GM12878 (cell line): ENCODE results near the gene UNG. TPM values are rescaled to one million over a fixed set of nuclear protein-coding genes. Genes with fewer than 3 reads are reported as not detected.

Experiments
- ATAC-seq: fragments of 200-7000 bp; cut with Tn5 transposase; 3 replicates; pipeline ENCODE4 v1.9.1; 2020; ENCODE audit warnings: mild to moderate bottlenecking, moderate library complexity
- BruUV-seq: library from RNA; stranded (reverse); fragments of 400-500 nt; replicated peaks from 2 replicates; lab custom pipeline; 2021; lab: Mats Ljungman, UMichigan
- CTCF ChIA-PET: fragments of 300-600 bp; sonication (Branson Sonifier 250); formaldehyde crosslinking; extraction: SDS; loops from one replicate; lab custom pipeline; 2021; ENCODE audit warnings: inconsistent platforms; lab: Yijun Ruan, JAX
- POLR2A ChIA-PET: fragments of 350-600 bp; formaldehyde crosslinking; extraction: SDS; loops from one replicate; lab custom pipeline; 2021; ENCODE audit warnings: inconsistent platforms; lab: Charles Lee
- RAD21 ChIA-PET: fragments of 300-600 bp; sonication (Branson Sonifier 250); formaldehyde crosslinking; loops from one replicate; lab custom pipeline; 2023; ENCODE audit warnings: antibody characterized with exemption; ENCODE audit not compliant: unreplicated experiment; lab: Charles Lee
- SMC1A ChIA-PET: fragments of 300-600 bp; sonication (Branson Sonifier 250); formaldehyde crosslinking; loops from one replicate; lab custom pipeline; 2023; ENCODE audit not compliant: unreplicated experiment, uncharacterized antibody; lab: Charles Lee
- DNase-seq: peaks from one replicate; pipeline ENCODE4 v3.0.0-alpha.2; 2011; ENCODE audit warnings: low read depth, low spot score
- FAIRE-seq: peaks from 3 replicates; lab custom pipeline; 2011; peaks lifted over from hg19 to GRCh38; lab: Jason Lieb, UNC
- H2AFZ ChIP-seq: 2 replicates; pipeline ENCODE4 v1.6.0; 2011; ENCODE audit warnings: low read depth, low read length, control low read depth; ENCODE audit not compliant: control insufficient read depth
- H3K27ac ChIP-seq: 2 replicates; pipeline ENCODE4 v1.5.1; 2011; ENCODE audit warnings: control low read depth; ENCODE audit not compliant: control insufficient read depth, insufficient read depth
- H3K27me3 ChIP-seq, 2 experiments: replicated peaks in 1 of 2; 2 replicates each; pipeline versions ENCODE4 v1.6.0 to v1.6.1; 2011; ENCODE audit warnings: low read length in 1 of 2; ENCODE audit not compliant: control insufficient read depth in 2 of 2, insufficient read depth in 2 of 2
- H3K36me3 ChIP-seq, 2 experiments: 2 replicates each; pipeline ENCODE4 v1.5.1; 2011; ENCODE audit warnings: low read length in 1 of 2; ENCODE audit not compliant: control insufficient read depth in 2 of 2, insufficient read depth in 2 of 2
- H3K4me1 ChIP-seq: 2 replicates; pipeline ENCODE4 v1.6.1; 2011; ENCODE audit warnings: mild to moderate bottlenecking, low read length, moderate library complexity, mixed read lengths; ENCODE audit not compliant: control insufficient read depth, insufficient read depth
- H3K4me2 ChIP-seq: 2 replicates; pipeline ENCODE4 v1.6.0; 2011; ENCODE audit warnings: control low read depth; ENCODE audit not compliant: control insufficient read depth, insufficient read depth
- H3K4me3 ChIP-seq: fragments of 200-600 bp; sonication (generic); 2 replicates; pipeline ENCODE4 v1.5.1; 2016
- H3K79me2 ChIP-seq: 2 replicates; pipeline ENCODE4 v1.6.0; 2011; ENCODE audit warnings: low read length; ENCODE audit not compliant: control insufficient read depth, insufficient read depth
- H3K9ac ChIP-seq: 2 replicates; pipeline ENCODE4 v1.8.0; 2011; ENCODE audit warnings: low read length, control low read depth, mixed read lengths; ENCODE audit not compliant: control insufficient read depth, insufficient read depth
- H3K9me3 ChIP-seq: replicated peaks from 3 replicates; pipeline ENCODE4 v1.5.1; 2011; ENCODE audit warnings: mild to moderate bottlenecking, low read length; ENCODE audit not compliant: control insufficient read depth, insufficient read depth
- H4K20me1 ChIP-seq: 2 replicates; pipeline ENCODE4 v1.6.0; 2011; ENCODE audit not compliant: control insufficient read depth, insufficient read depth
- CUX1 ChIP-seq: IDR thresholded peaks from 2 replicates; pipeline ENCODE4 v1.6.1; 2012; ENCODE audit warnings: improper control_type of control experiment, low read depth, low read length; ENCODE audit not compliant: insufficient replicate concordance
- EED ChIP-seq: sonication (generic); IDR thresholded peaks from 2 replicates; pipeline ENCODE4 v1.6.1; 2016; ENCODE audit warnings: antibody characterized with exemption, low read depth
- EGR1 ChIP-seq, 2 experiments: IDR thresholded peaks; 1 replicate in 1 of 2; 2 replicates in 1 of 2; pipeline ENCODE4 v1.6.1; 2011 to 2012; ENCODE audit warnings: low read depth in 2 of 2, low read length in 2 of 2, borderline replicate concordance in 1 of 2, mild to moderate bottlenecking in 1 of 2, moderate library complexity in 1 of 2
- PBX3 ChIP-seq: IDR thresholded peaks from 2 replicates; pipeline ENCODE4 v1.6.1; 2011; ENCODE audit warnings: mild to moderate bottlenecking, low read depth, low read length, moderate library complexity; ENCODE audit not compliant: insufficient replicate concordance
- RELB ChIP-seq: fragments of 450-650 bp; IDR thresholded peaks from 2 replicates; pipeline ENCODE4 v1.6.1; 2017; ENCODE audit warnings: low read depth, mild to moderate bottlenecking, moderate library complexity
- SPI1 ChIP-seq: IDR thresholded peaks from 2 replicates; pipeline ENCODE4 v1.6.1; 2011; ENCODE audit warnings: low read depth, mild to moderate bottlenecking, low read length, moderate library complexity, borderline replicate concordance; ENCODE audit not compliant: insufficient read depth
- ZBED1 ChIP-seq: IDR thresholded peaks from 2 replicates; pipeline ENCODE4 v1.6.1; 2016; ENCODE audit warnings: borderline replicate concordance
- WGBS: methylation state at CpG from one replicate; pipeline ENCODE4 v1.1.6; 2016; ENCODE audit warnings: low lambda C conversion rate; ENCODE audit not compliant: insufficient replicate concordance, insufficient coverage; ENCODE audit errors: missing lambda C conversion rate; 5-methylcytosine and 5-hydroxymethylcytosine counted together
- in situ Hi-C: fragments of 300-500 bp; cut with MboI; formaldehyde crosslinking; loops from 9 replicates; pipeline ENCODE4 v1.14.3; 2018; ENCODE audit warnings: mixed read lengths
- intact Hi-C: fragments of 100-400 bp; cut with micrococcal nuclease; formaldehyde crosslinking; loops from one replicate; pipeline ENCODE4 v1.14.2; 2022; ENCODE audit not compliant: unreplicated experiment
- polyA plus RNA-seq, 11 experiments: library from polyadenylated mRNA; depleted of rRNA in 4 of 11; unstranded in 6 of 11; stranded (reverse) in 5 of 11; fragments of >200 nt; fragmentation: Nextera tagmentation in 4 of 11; fragmentation: Illumina TruSeq in 1 of 11; extraction: Ambion mirVana in 4 of 11; extraction: Trizol in 1 of 11; gene quantifications; 1 replicate in 1 of 11; 2 replicates in 10 of 11; pipeline versions ENCODE4 v1.2.1 to v1.2.3, GENCODE V29; 2011 to 2016; ENCODE audit warnings: inconsistent platforms in 2 of 11, missing spikeins in 2 of 11, low read depth in 1 of 11
- total RNA-seq, 4 experiments: library from RNA; depleted of rRNA in 3 of 4; stranded (reverse); fragments of >200 nt in 3 of 4; fragmentation: Illumina TruSeq in 1 of 4; extraction: Trizol in 1 of 4; gene quantifications; 2 replicates each; pipeline versions ENCODE4 v1.2.1 to v1.2.3, GENCODE V29; 2013 to 2021
- TF ChIP-seq, protein P1 (sequence below): fragments of 450-650 bp; IDR thresholded peaks from 2 replicates; pipeline ENCODE4 v1.6.1; 2017; ENCODE audit warnings: mild to moderate bottlenecking, low read depth, inconsistent platforms; ENCODE audit not compliant: poor library complexity, severe bottlenecking

The UNG gene
- total and polyA plus RNA-seq, 10 of the 15 experiments (the other 5 are each of a cell fraction or from before 2014, with no cell fraction given): 9.5 to 81.9 (median 48.2) TPM

DNA sequence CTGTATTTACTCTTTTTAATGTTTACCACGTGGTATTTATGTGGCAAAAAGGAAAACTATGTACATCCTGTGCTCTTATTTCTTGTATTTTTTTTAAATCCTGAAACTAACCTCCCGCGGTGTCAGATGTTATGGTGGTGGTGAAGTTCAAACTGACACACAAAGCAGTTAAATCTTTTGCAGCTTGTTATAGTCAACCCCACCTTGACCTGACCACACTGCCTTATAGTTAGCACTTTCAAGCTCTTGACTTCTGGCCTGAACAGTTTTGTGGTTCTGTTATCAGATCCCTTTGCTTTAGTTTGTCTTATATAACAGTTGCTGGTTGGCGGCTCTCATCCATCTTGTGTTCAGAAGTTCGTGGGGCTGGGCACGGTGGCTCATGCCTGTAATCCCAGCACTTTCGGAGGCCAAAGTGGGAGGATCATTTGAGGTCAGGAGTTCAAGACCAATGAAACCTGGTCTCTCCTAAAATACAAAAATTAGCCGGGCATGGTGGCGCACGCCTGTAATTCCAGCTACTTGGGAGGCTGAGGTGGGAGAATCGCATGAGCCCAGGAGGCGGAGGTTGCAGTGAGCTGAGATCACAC, 2.1 kb downstream of the UNG start:
- FAIRE-seq (no peak), DNase-seq (no peak), ATAC-seq (no peak)
- peak overlapping the region; percentile 82 for H3K4me3 ChIP-seq
- H3K36me3 ChIP-seq: peaks cover 5 to 6% of the 10 kb centered on the region in 2 experiments; a peak in 3 of 4 replicates
- H3K9me3 ChIP-seq: no peaks in the 10 kb centered on the region
- peaks cover 15% of the 10 kb centered on the region for H3K79me2 ChIP-seq
- no peaks in the 10 kb centered on the region for H3K27me3 ChIP-seq
- ChIA-PET RAD21 (no interaction called here), SMC1A (interaction anchor here (1.0 to 1.1 kb wide), 2 partner anchors 8 to 12 kb away, joined by 3 read pairs; no protein-coding TSS in a partner anchor), CTCF (interaction anchor here (0.9 to 3.5 kb wide), 4 partner anchors 12 to 587 kb away, joined by 3 to 19 read pairs (median 3); no protein-coding TSS in a partner anchor), POLR2A (interaction anchor here (0.7 kb wide), 1 partner anchor 144 kb away, joined by 3 read pairs; no protein-coding TSS in a partner anchor)
- no peaks in the 10 kb centered on the region for H4K20me1 ChIP-seq
- H3K4me2 ChIP-seq: peak overlapping the region; percentile 84
- no peak overlapping the region for H3K27ac ChIP-seq
- intact Hi-C loops (loop anchor here (10.0 kb wide), 1 partner anchor 465 kb away; the partner anchor contains the start of gene SELPLG), in situ Hi-C loops (loop anchor here (10.0 kb wide), 2 partner anchors 435 to 465 kb away; partner anchors contain the start of gene SELPLG)
- H3K9ac ChIP-seq: no peak overlapping the region
- WGBS: 89% methylated on average over 12 of the region's 12 CpGs
- H3K4me1 ChIP-seq: no peaks in the 10 kb centered on the region; the same call in 1 of the 2 replicates
- BruUV-seq: no TSS peak
- H2AFZ ChIP-seq: no peak overlapping the region
- TF ChIP-seq ZBED1 (no peak), SPI1 (no peak), EED (no peak), EGR1 (IDR thresholded peaks at IDR 0.05; ENCODE audit: borderline replicate concordance in 1 of 2, low read depth in 2 of 2, low read length in 2 of 2) (no peak), RELB (no peak), CUX1 (no peak), PBX3 (no peak)
- TF ChIP-seq, protein P1, sequence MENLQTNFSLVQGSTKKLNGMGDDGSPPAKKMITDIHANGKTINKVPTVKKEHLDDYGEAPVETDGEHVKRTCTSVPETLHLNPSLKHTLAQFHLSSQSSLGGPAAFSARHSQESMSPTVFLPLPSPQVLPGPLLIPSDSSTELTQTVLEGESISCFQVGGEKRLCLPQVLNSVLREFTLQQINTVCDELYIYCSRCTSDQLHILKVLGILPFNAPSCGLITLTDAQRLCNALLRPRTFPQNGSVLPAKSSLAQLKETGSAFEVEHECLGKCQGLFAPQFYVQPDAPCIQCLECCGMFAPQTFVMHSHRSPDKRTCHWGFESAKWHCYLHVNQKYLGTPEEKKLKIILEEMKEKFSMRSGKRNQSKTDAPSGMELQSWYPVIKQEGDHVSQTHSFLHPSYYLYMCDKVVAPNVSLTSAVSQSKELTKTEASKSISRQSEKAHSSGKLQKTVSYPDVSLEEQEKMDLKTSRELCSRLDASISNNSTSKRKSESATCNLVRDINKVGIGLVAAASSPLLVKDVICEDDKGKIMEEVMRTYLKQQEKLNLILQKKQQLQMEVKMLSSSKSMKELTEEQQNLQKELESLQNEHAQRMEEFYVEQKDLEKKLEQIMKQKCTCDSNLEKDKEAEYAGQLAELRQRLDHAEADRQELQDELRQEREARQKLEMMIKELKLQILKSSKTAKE: no peak
